Activated naive CD8-positive, alpha-beta T cell treated with anti-CD3 and anti-CD28 coated beads, Interleukin-2, amount 50 U/mL, for 16 hours (primary cell): ENCODE data around the gene WFIKKN2.
"Not testable (repeated sequence)": the region's sequence is repeated elsewhere in the genome, so short reads cannot be mapped to it uniquely, and the experiment has no call there.

Experiments used
- DNase-seq: peaks from one replicate; pipeline ENCODE4 v3.0.0-alpha.2; 2020; ENCODE audit warnings: low read depth, low spot score

Gene WFIKKN2

GRCh38 chr17:50835301-50836234 lies at the start of gene WFIKKN2:
TSS of gene WFIKKN2 (plus strand) at chr17:50835586. CDS start at chr17:50835938, 352 bp downstream.
- DNase-seq, result no peak

GRCh38 chr17:50785946-50786570 lies 49.3 kb upstream of the WFIKKN2 start:
- no peak for DNase-seq

GRCh38 chr17:50787106-50787505 lies 48.3 kb upstream of the WFIKKN2 start:
- DNase-seq, result no peak

DNA sequence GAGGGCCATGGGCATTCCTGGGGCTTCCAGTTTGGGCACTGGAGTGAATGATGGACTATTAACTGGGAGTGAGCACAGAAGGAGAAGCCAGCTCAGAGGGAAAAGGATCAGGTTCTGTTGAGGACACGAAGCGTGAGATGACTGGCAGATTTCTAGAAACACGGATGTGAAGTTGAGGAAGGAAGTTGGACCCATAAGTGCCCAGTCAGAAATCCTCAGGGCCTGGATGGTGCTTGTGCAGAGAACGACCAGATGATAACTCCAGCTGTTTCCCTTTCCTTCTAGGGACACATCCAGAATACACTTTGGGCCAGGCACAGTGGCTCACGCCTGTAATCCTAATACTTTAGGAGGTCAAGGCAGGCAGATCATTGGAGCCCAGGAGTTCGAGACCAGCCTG lies 44.8 kb upstream of the WFIKKN2 start:
- DNase-seq, result no peak

DNA sequence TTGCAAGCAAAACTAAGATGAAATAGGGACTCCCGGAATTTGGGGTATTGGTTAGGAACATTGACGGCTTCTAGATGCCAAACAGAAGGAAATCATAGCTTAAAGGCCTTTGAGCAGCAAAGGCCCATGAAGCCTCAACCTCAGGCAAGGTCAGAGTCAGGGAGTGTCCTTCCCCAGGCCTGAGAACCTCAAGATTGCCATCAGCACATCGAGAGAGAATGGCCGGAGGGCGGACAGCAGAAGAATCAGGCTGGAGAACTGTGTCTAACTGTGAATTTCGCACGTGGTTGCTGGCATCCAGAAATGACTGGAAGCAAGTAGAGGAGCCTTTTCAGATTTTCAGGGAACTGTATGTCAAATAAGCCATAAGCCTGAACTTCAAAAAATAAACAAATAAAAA lies 43.3 kb upstream of the WFIKKN2 start:
- DNase-seq, result no peak

GRCh38 chr17:50793007-50793406 lies 42.4 kb upstream of the WFIKKN2 start:
- DNase-seq, result no peak

DNA sequence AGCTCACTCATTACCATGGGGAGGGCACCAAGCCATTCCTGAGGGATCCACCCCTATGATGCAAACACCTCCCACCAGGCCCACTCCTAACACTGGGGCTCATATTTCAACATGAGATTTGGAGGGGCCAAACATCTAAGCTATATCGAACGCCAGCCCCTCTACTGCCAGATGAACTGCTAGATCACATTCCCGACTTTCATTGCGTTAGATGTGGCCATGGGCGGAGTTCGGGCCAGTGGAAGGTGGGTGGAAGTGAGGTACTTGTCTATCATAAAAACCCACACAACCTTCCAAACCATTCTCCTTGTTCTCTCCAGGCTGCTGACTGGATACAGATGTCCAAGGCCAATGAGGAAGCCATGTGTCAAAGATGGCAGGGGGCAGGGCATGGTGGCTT lies 41.0 kb upstream of the WFIKKN2 start:
- no peak for DNase-seq

DNA sequence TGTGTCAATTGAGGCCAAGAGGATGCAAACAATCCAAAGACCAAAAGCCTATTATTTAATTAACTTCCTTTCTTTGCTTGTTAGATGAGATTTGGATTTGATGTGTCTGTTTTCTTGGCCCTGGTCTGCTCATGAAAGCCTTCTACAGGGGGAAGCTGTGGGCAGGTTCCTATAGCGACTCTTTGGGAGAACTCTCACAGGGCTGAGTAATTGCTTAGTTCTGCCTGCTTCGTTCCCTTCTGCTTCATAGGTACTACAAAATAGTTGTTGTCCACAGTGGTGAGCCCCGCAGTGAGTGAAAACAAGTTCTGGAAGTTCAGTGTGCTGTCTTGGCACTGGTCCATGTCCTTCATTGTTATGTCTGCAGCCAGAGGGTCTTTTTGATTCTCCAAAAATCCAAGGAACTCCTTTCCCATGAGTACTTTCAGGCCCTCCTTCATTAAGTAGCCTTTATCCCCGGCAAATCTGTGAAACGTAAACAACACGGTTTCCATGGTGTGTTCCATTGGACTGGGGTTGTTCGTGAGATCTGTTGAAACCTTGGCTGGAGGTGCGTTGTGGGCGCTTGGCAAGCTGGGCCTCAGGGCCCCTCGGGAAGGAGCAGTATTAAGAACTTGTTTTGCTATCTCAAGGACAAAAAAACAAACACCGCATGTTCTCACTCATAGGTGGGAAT lies 38.1 kb upstream of the WFIKKN2 start:
- no peak for DNase-seq

GRCh38 chr17:50798424-50799288 lies 36.7 kb upstream of the WFIKKN2 start:
- no peak for DNase-seq

DNA sequence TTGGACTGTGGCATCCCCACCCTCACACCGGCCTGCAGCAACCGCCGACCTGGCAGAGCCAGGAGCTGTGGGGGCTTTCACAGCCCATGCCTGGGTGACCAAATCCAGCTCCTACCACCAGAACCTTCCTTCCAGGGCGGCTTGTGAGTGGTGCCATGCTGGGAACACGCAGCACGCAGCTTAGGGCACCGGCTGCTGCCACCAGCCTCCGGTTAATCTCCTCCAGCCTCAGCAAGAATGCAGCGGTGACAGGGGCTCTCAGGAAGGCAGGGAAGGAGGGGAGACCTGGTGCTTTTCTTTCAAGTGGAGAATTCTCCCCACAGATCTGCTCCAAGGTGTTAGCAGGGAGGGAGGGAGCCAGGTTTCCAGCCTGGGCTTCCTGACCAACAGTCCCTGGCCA lies 35.8 kb upstream of the WFIKKN2 start:
- no peak for DNase-seq

DNA sequence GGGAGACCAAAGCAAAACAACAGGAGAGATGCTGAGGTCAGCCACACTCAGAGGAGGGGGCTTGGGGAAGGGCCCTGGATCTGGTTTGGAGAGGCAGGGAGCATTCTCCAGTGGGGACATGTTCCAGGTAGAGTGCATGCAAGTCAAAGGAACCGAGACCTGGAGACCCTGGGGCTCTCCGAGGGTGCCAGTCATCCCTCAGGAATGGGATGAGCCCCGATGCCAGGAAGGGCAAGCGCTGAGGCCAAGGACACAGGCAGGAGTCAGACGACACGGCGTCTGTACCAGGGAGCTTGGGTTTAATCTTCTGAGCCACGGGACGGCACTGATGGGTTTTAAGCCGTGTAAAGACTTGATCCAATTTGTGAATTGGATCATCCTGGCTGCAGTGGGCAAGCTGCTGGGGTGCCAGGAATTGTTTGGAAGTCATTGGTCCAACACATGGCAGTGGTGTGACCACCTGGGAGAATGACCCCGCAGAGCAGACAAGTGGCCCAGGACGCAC lies 35.1 kb upstream of the WFIKKN2 start:
- DNase-seq, result no peak

- DNase-seq, result no peak
Measured at GRCh38 chr17:50802609-50803571, 32.5 kb upstream of the WFIKKN2 start.

GRCh38 chr17:50803676-50804075 lies 31.7 kb upstream of the WFIKKN2 start:
- DNase-seq, result no peak

GRCh38 chr17:50804749-50805475 lies 30.5 kb upstream of the WFIKKN2 start:
- not testable (repeated sequence) for DNase-seq

- no peak for DNase-seq
Measured at GRCh38 chr17:50805486-50805885, 29.9 kb upstream of the WFIKKN2 start.

DNA sequence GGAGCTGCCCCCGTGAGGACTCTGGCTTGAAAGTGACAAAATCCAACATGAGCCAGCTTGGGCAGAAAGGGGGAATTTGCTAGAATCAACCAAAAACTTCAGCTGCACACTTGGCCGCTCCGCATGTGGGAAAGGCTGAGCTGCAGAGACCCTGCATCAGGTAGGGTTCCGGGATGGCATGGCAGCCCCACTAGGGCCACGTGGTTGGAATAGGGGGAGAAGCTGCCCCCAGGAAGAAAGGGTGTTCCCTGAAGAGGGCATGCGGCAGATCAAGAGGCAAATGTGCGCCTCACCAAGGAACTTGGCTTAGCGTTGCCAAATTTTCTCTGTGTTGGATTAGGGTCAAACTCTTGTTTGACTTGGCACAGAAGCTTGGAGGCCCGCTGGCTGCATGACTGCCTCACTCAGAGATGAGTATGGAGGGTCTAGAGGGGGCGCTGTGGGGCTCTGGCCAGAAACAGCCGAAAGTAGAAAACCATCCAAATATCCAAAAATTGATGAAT lies 29.2 kb upstream of the WFIKKN2 start:
- DNase-seq, result no peak

DNA sequence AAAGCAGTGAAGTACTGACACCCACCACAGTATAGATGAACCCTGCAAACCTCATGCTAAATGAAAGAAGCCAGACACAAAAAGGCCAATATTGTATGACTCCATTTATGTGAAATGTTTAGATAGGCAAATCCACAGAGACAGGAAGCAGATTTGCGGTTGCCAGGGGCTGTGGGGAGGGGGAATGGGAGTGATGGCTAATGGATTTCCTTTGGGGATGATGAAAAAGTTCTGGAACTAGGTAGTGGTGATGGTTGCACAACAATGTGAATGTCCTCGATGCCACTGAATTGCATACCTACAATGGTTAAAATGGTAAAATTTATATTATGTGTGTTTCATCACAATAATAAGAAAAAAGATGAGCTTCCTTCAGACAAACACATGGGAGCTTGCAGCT lies 28.4 kb upstream of the WFIKKN2 start:
- DNase-seq, result no peak

GRCh38 chr17:50807675-50808074 lies 27.7 kb upstream of the WFIKKN2 start:
- DNase-seq, result no peak

GRCh38 chr17:50808413-50808812 lies 27.0 kb upstream of the WFIKKN2 start:
- DNase-seq, result no peak
